HG03196 (cell line): ENCODE measurements around the gene NAPA.

Experiments
- ATAC-seq: cut with Tn5 transposase; IDR thresholded peaks from one replicate; pipeline ENCODE4 v1.9.1; 2021; ENCODE audit not compliant: unreplicated experiment

The NAPA gene

GRCh38 chr19:47464675-47465419 is 50.0 kb downstream of the NAPA start:
- ATAC-seq, result no peak

GRCh38 chr19:47461876-47462275 is 53.0 kb downstream of the NAPA start:
- ATAC-seq, result no peak

GRCh38 chr19:47459477-47459876 is 55.4 kb downstream of the NAPA start:
- ATAC-seq, result no peak

GRCh38 chr19:47458672-47459071 is 56.2 kb downstream of the NAPA start:
- ATAC-seq, result no peak

GRCh38 chr19:47456721-47457474 is 58.0 kb downstream of the NAPA start:
- ATAC-seq, result no peak

DNA sequence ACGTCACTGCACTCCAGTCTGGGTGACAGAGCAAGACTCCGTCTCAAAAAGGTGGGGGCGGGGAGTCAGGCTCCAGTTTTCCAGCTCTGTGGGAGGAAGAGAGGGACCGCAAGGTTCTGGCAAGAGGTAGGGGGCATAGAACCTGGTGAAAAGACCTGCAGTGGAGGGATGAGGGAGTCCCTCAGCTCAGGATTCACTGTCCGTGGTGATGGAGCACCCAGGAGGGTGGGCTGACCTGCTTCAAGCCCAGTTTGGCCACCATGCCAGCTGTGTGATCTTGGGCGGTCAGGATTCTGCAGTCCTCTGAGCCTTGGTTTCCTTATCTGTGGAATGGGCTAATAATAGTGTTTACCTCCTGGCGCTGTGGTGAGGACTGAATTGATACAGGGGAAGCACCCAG is 64.4 kb downstream of the NAPA start:
- no peak for ATAC-seq

- no peak for ATAC-seq
Observed at GRCh38 chr19:47448360-47448727, 66.5 kb downstream of the NAPA start.

DNA sequence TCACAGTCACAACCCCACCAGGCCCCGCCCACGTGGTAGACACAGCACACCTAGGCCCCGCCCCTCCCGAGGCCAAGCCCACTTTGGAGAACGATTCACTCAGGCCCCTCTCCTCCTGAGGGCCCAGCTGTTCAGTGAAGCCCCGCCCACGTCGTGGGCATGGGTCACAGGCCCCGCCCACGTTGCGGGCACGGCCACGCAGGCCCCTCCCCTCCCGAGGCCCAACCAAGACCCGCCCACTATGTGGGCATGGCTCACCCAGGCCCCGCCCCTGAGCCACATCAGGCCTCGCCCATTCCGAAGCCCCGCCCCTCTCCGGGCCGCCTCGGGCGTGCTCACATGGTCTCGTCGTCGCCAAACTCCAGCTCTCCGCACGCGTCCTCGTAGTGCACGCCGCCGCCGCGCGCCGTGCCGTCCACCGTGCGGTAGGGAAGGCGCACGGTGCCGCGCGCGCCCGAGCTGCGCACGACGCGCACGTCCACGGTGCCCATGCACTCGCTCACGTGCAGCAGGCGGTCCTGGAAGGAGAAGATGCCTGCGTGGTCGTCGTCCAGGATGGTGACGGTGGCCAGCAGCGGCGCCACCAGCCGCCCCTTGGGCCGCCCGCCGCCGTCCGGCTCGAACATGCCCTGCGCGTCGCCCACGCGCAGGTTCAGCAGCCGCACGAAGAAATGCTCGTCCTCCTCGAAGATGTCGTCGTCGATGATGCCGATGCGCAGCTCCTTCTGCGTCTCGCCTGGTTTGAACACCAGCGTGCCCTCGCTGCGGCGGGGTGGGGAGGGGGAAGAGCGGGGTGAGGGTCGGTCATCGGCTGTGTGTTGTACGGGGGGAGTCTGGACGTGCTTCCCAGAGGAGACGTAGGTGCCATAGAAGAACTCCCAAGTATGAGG is 67.1 kb downstream of the NAPA start:
- no peak for ATAC-seq

DNA sequence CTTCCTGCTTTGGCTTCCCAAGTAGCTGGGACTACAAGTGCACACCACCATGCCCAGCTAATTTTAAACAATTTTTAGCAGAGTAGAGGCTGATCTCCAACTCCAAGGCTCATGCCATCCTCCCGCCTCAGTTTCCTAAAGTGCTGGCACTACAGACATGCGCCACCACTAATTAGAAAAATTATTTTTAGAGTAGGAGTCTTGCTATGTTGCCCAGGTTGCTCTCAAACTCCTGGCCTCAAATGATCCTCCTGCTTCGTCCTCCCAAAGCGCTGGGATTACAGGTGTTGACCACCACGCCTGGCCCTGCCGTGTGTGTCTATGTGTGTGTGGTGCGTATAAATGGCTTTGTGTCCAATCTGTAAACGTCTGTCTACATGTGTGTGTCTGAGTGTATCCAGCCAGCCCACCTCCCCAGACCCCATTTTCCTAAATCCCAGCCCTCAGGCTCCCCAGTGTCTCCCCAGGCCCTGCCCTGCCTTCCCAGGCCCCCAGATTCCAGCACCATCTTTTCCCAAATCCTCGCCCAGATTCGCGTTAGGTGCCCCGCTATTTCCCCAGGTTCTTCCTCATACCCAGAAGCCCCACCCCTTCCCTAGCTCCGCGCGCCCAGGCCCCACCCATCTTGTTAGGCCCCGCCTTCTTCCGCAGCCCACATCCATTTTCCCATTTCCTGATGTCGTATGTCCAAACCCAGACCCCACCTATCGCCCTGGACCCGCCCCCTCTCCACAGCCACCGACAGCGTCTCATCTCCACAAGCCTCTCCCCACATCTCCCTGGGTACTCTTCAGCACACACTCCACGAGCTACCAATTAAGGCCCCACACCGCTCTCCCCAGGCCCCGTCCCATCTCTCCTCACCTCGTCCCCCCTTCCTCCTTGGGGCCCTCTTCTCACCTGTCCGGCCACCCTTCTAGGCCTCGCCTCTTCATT is 68.1 kb downstream of the NAPA start:
- ATAC-seq, result no peak

DNA sequence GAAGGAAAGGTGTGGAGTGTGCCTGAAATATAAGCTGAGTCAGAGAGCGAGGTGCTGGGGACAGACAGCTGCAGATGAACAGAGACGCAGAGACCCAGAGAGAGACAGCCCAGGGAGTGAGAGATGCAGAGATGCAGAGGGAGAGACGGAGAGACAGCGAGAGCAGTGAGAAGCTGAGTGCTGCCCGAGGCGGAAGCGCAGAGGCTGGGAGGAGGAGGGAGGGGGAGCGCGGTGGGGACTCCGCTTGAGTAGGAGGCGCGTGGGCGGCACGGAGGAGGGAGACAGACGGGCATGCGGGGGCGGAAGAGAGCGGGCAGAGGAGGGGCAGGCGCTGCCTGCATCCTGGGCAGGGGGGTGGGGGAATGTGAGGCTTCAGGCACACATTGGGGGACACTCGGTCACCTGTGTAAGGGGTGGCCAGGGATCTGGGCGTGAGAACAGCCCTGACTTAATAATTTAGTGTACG is 68.9 kb downstream of the NAPA start:
- ATAC-seq, result no peak

DNA sequence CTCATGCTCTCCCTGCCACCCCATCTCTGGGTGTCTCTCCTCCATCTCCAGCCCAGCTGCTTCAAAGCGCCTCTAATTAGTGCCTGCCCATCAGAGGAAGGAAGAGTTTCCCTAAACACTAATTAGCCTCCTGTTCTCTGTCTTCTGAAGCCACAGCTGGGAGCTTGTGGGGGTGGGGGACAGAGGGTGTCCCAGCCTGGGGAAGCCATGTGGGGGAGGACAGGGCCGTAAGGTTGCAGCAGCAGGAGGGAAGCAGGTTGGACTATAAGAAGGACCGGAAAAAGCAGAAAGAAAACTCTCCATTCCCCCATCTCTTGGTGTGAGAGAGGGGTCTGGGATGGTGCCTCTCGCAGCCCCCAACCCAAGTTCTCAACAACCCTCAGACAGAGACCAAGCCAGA is 69.3 kb downstream of the NAPA start:
- no peak for ATAC-seq

DNA sequence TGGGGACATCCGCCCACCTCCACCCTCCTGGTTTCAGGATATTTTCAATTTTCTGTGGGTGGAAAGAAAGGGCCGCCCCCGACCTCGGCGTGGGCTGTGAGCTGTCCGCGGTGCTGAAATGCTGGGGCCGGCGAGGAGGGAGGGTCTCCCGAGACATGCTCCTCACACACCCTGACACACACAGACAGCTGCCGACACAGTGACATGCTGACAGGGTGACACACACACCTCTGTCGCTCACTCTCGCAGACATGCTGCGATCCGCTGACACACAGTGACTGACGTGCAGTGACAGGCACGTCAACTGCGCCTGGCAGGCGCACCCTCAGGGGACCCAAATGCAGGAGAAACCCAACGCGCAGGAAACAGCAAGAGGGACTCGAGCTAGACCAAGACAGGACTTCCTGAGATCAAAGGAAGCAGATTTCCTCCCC is 70.5 kb downstream of the NAPA start:
- no peak for ATAC-seq

- ATAC-seq, result no peak
Observed at GRCh38 chr19:47443331-47443730, 71.5 kb downstream of the NAPA start.

DNA sequence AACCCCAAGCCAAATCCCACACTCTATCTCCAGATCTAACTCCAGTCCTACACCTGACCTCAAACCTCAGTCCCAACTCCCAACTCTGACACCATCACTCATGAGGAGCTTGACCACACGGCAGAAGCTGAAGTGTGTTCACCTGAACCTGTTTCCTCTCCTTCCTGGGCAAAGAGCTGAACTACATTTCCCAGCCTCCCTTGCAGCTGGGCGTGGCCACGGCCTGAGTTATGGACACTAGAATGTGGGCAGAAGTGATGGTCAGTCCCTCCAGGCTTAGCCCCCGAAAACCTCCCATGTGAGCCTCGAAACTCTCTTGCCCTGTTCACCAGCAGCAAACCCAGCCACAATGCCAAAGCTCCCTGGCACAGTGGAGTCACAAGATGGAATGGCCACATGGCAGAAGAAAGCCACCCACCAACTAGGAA is 76.1 kb downstream of the NAPA start:
- no peak for ATAC-seq
